Measurements from ENCODE around the gene EFL1. TPM values are rescaled to one million over a fixed set of nuclear protein-coding genes. Genes with fewer than 3 reads are reported as not detected.
"Not testable (repeated sequence)": the region's sequence is repeated elsewhere in the genome, so short reads cannot be mapped to it uniquely, and the experiment has no call there.

The EFL1 gene
- total RNA-seq, 5 donors from 2014 or later (not counting 1 experiment from before 2014, with no cell fraction given), result 16.5 to 22.0 (median 20.1) TPM

DNA sequence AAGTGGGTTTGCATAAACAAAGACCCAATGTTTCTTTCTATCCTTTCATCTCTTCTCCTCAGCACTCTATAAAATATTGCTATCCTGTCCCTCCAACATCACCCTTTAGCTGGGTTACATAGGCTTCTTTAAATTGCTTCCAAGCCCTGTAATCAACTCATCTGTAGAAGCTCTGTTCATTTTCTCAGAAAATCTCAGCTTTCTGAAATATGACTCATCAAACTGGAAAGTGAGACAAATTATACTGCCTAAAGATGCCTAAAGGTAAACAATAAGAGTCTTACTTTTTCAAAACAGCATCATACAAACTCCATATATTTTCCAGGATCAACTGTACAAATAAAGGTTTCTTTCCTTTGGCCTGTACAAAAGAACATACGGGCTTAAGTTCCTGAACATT is 33.8 kb downstream of the EFL1 start:
- H3K27me3 ChIP-seq (replicated peaks in 1 of 2; ENCODE audit: control insufficient read depth in 2 of 2, extremely low read depth in 1 of 2, insufficient read depth in 2 of 2, low read length in 1 of 2), result no peaks in the 10 kb centered on the region
- no peak overlapping the region for H3K4me3 Mint-ChIP-seq
- no peaks in the 10 kb centered on the region for H3K4me1 ChIP-seq (ENCODE audit: control insufficient read depth in 1 of 2, extremely low read depth in 1 of 2, insufficient read depth in 2 of 2, low read length in 2 of 2)
- no peak overlapping the region for H3K27ac ChIP-seq (ENCODE audit: low read length)
- peaks cover 50% of the 10 kb centered on the region for H3K36me3 Mint-ChIP-seq
- H3K27me3 Mint-ChIP-seq, result no peaks in the 10 kb centered on the region
- CTCF ChIA-PET, result no interaction called here
- no peak overlapping the region for H3K4me3 ChIP-seq (ENCODE audit: control insufficient read depth in 1 of 2, extremely low read depth in 1 of 2, low read length in 1 of 2)
- DNase-seq (no peak), ATAC-seq (replicated peaks in 1 of 4) (no peak)
- H3K4me1 Mint-ChIP-seq, result no peaks in the 10 kb centered on the region
- no CpG with 5 or more reads among the region's 1 CpG for WGBS (ENCODE audit: insufficient coverage)
- H3K36me3 ChIP-seq (ENCODE audit: control insufficient read depth in 2 of 2, extremely low read depth in 1 of 2, insufficient read depth in 1 of 2, low read length in 1 of 2), result peaks cover 0 to 15% of the 10 kb centered on the region in 2 donors
- POLR2A ChIA-PET, result no interaction called here
- no peaks in the 10 kb centered on the region for H3K9me3 ChIP-seq
- no peak overlapping the region for H3K27ac Mint-ChIP-seq
- H3K9me3 Mint-ChIP-seq, result no peaks in the 10 kb centered on the region

DNA sequence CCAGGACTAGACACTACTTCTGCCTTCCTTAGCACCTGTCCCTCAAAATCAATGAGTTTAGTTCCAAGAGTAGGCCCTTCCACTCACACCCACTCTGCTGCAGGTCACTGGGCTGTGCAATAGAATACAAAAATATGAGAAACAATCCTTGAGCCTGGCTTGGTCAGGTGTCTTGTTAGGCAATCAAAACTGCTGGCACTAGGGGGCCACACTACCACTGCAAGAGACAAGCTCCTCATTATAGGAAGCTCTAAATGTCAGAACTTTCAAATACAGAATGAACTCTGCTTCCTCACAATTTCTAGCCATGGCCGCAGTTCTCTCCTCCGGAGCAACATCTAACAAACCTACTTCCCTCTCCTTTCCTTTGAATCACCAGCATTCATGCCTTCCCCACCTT is 41.0 kb downstream of the EFL1 start:
- H3K27ac Mint-ChIP-seq; H3K27me3 Mint-ChIP-seq; H3K9me3 ChIP-seq; POLR2A ChIA-PET; H3K4me1 Mint-ChIP-seq; H3K27ac ChIP-seq (ENCODE audit: low read length); ATAC-seq (replicated peaks in 1 of 4); H3K4me1 ChIP-seq (ENCODE audit: control insufficient read depth in 1 of 2, extremely low read depth in 1 of 2, insufficient read depth in 2 of 2, low read length in 2 of 2); H3K4me3 ChIP-seq (ENCODE audit: control insufficient read depth in 1 of 2, extremely low read depth in 1 of 2, low read length in 1 of 2); H3K9me3 Mint-ChIP-seq; H3K4me3 Mint-ChIP-seq; H3K27me3 ChIP-seq (replicated peaks in 1 of 2; ENCODE audit: control insufficient read depth in 2 of 2, extremely low read depth in 1 of 2, insufficient read depth in 2 of 2, low read length in 1 of 2): not testable (repeated sequence)
- peaks cover 60% of the 10 kb centered on the region for H3K36me3 Mint-ChIP-seq
- peaks cover 0 to 18% of the 10 kb centered on the region in 2 donors for H3K36me3 ChIP-seq (ENCODE audit: control insufficient read depth in 2 of 2, extremely low read depth in 1 of 2, insufficient read depth in 1 of 2, low read length in 1 of 2)
- peak in 24 of 35 experiments; percentile 1 to 35 (median 12) for DNase-seq
- 71% methylated on average over 2 of the region's 2 CpGs for WGBS (ENCODE audit: insufficient coverage)
- CTCF ChIA-PET, result interaction anchor here in 1 of 2 donors (0.6 to 0.9 kb wide), 2 partner anchors 44 to 708 kb away, joined by 3 to 7 read pairs; no protein-coding TSS in a partner anchor

DNA sequence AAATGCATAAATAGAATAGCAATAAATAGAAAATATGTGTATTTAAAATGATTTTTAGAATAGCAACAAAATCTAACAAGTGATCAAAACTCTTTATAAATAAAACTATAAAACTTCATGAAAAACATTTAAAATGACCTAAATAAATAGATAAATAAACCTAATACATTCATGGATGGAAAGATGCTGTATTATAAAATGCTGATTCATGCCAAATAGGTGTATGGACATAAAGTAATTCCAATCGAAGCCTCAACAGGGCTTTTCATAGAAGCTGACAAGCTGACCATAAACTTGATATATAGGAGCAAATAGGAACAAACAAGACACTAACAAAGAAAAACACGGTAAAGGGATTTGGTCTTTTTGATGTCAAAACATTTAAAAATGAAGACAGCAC is 46.4 kb downstream of the EFL1 start:
- H3K9me3 ChIP-seq; H3K27ac Mint-ChIP-seq; H3K27me3 Mint-ChIP-seq; H3K4me3 Mint-ChIP-seq; DNase-seq; H3K4me1 Mint-ChIP-seq; POLR2A ChIA-PET; H3K4me3 ChIP-seq (ENCODE audit: control insufficient read depth in 1 of 2, extremely low read depth in 1 of 2, low read length in 1 of 2); H3K4me1 ChIP-seq (ENCODE audit: control insufficient read depth in 1 of 2, extremely low read depth in 1 of 2, insufficient read depth in 2 of 2, low read length in 2 of 2); H3K27ac ChIP-seq (ENCODE audit: low read length); ATAC-seq (replicated peaks in 1 of 4); H3K27me3 ChIP-seq (replicated peaks in 1 of 2; ENCODE audit: control insufficient read depth in 2 of 2, extremely low read depth in 1 of 2, insufficient read depth in 2 of 2, low read length in 1 of 2); H3K9me3 Mint-ChIP-seq; CTCF ChIA-PET: not testable (repeated sequence)
- WGBS (ENCODE audit: insufficient coverage), result no CpG with 5 or more reads among the region's 2 CpGs
- H3K36me3 Mint-ChIP-seq, result peaks cover 67% of the 10 kb centered on the region
- peaks cover 0 to 18% of the 10 kb centered on the region in 2 donors for H3K36me3 ChIP-seq (ENCODE audit: control insufficient read depth in 2 of 2, extremely low read depth in 1 of 2, insufficient read depth in 1 of 2, low read length in 1 of 2)

GRCh38 chr15:82212201-82212600 is 50.3 kb downstream of the EFL1 start:
- H3K4me1 ChIP-seq (ENCODE audit: control insufficient read depth in 1 of 2, extremely low read depth in 1 of 2, insufficient read depth in 2 of 2, low read length in 2 of 2); DNase-seq; H3K27ac ChIP-seq (ENCODE audit: low read length); H3K27me3 Mint-ChIP-seq; H3K9me3 ChIP-seq; CTCF ChIA-PET; H3K36me3 ChIP-seq (ENCODE audit: control insufficient read depth in 2 of 2, extremely low read depth in 1 of 2, insufficient read depth in 1 of 2, low read length in 1 of 2); H3K27ac Mint-ChIP-seq; H3K27me3 ChIP-seq (replicated peaks in 1 of 2; ENCODE audit: control insufficient read depth in 2 of 2, extremely low read depth in 1 of 2, insufficient read depth in 2 of 2, low read length in 1 of 2); H3K4me3 Mint-ChIP-seq; H3K4me3 ChIP-seq (ENCODE audit: control insufficient read depth in 1 of 2, extremely low read depth in 1 of 2, low read length in 1 of 2); H3K4me1 Mint-ChIP-seq; POLR2A ChIA-PET; H3K9me3 Mint-ChIP-seq; ATAC-seq (replicated peaks in 1 of 4): not testable (repeated sequence)
- H3K36me3 Mint-ChIP-seq, result peaks cover 48% of the 10 kb centered on the region

- H3K4me3 ChIP-seq (ENCODE audit: control insufficient read depth in 1 of 2, extremely low read depth in 1 of 2, low read length in 1 of 2); H3K27ac ChIP-seq (ENCODE audit: low read length); POLR2A ChIA-PET; CTCF ChIA-PET; H3K27me3 Mint-ChIP-seq; H3K27ac Mint-ChIP-seq; H3K27me3 ChIP-seq (replicated peaks in 1 of 2; ENCODE audit: control insufficient read depth in 2 of 2, extremely low read depth in 1 of 2, insufficient read depth in 2 of 2, low read length in 1 of 2); H3K9me3 Mint-ChIP-seq; H3K36me3 ChIP-seq (ENCODE audit: control insufficient read depth in 2 of 2, extremely low read depth in 1 of 2, insufficient read depth in 1 of 2, low read length in 1 of 2); ATAC-seq (replicated peaks in 1 of 4); H3K4me3 Mint-ChIP-seq; DNase-seq; H3K9me3 ChIP-seq; H3K4me1 ChIP-seq (ENCODE audit: control insufficient read depth in 1 of 2, extremely low read depth in 1 of 2, insufficient read depth in 2 of 2, low read length in 2 of 2); H3K4me1 Mint-ChIP-seq: not testable (repeated sequence)
- H3K36me3 Mint-ChIP-seq, result peaks cover 49% of the 10 kb centered on the region
- WGBS (ENCODE audit: insufficient coverage), result 95% methylated on average over 2 of the region's 3 CpGs
Measured at GRCh38 chr15:82210066-82210597, 52.4 kb downstream of the EFL1 start.

- H3K9me3 Mint-ChIP-seq; H3K27me3 ChIP-seq (replicated peaks in 1 of 2; ENCODE audit: control insufficient read depth in 2 of 2, extremely low read depth in 1 of 2, insufficient read depth in 2 of 2, low read length in 1 of 2); POLR2A ChIA-PET; H3K9me3 ChIP-seq; H3K4me3 ChIP-seq (ENCODE audit: control insufficient read depth in 1 of 2, extremely low read depth in 1 of 2, low read length in 1 of 2); H3K27ac Mint-ChIP-seq; H3K4me3 Mint-ChIP-seq; H3K36me3 ChIP-seq (ENCODE audit: control insufficient read depth in 2 of 2, extremely low read depth in 1 of 2, insufficient read depth in 1 of 2, low read length in 1 of 2); H3K27ac ChIP-seq (ENCODE audit: low read length); ATAC-seq (replicated peaks in 1 of 4); H3K27me3 Mint-ChIP-seq; CTCF ChIA-PET; DNase-seq; H3K4me1 ChIP-seq (ENCODE audit: control insufficient read depth in 1 of 2, extremely low read depth in 1 of 2, insufficient read depth in 2 of 2, low read length in 2 of 2); H3K4me1 Mint-ChIP-seq: not testable (repeated sequence)
- WGBS (ENCODE audit: insufficient coverage), result no CpG with 5 or more reads among the region's 2 CpGs
- H3K36me3 Mint-ChIP-seq, result peaks cover 25% of the 10 kb centered on the region
Measured at GRCh38 chr15:82204575-82204974, 58.0 kb downstream of the EFL1 start.
